ENCODE measurements around the gene SPEN.

- TF ChIP-seq CTCF (IDR thresholded peaks at IDR 0.05), result no peak
- TF ChIP-seq POLR2A (IDR thresholded peaks at IDR 0.05; ENCODE audit: low read depth), result no peak
- no peak for TF ChIP-seq POLR2AphosphoS5 (IDR thresholded peaks at IDR 0.05)
Measured at GRCh38 chr1:15970911-15971310, 123.4 kb downstream of the SPEN start.

Data from esophagus muscularis mucosa (tissue), 3 donors.